Thyroid gland (tissue), 4 donors: ENCODE results near the gene CNNM1.

Experiments
- CTCF ChIP-seq, 6 experiments: fragments of 200-600 bp in 3 of 6; fragments of 450-650 bp in 3 of 6; sonication (generic) in 3 of 6; IDR thresholded peaks; one replicate each; pipeline ENCODE4 v1.5.1; 2016 to 2019; ENCODE audit warnings: antibody characterized with exemption in 6 of 6, mild to moderate bottlenecking in 2 of 6, inconsistent platforms in 1 of 6, moderate library complexity in 1 of 6
- POLR2A ChIP-seq, 2 donors: fragments of 450-650 bp; IDR thresholded peaks; one replicate each; pipeline ENCODE4 v1.6.1; 2017; ENCODE audit warnings: antibody characterized with exemption in 2 of 2, mild to moderate bottlenecking in 2 of 2, moderate library complexity in 1 of 2

- TF ChIP-seq CTCF (IDR thresholded peaks at IDR 0.05) = no peak
- TF ChIP-seq POLR2A (IDR thresholded peaks at IDR 0.05) = no peak
These were observed 1.3 kb downstream of the CNNM1 start for GRCh38 chr10:99330347-99330924.
